Activated CD8-positive, alpha-beta memory T cell treated with anti-CD3 and anti-CD28 coated beads for 4 hours (primary cell): ENCODE results near the gene PPP2R1B.

ENCODE experiments used
- DNase-seq, 2 donors: peaks; one replicate each; pipeline ENCODE4 v3.0.0-alpha.2; 2020; ENCODE audit warnings: low read depth in 2 of 2

The PPP2R1B gene

DNA sequence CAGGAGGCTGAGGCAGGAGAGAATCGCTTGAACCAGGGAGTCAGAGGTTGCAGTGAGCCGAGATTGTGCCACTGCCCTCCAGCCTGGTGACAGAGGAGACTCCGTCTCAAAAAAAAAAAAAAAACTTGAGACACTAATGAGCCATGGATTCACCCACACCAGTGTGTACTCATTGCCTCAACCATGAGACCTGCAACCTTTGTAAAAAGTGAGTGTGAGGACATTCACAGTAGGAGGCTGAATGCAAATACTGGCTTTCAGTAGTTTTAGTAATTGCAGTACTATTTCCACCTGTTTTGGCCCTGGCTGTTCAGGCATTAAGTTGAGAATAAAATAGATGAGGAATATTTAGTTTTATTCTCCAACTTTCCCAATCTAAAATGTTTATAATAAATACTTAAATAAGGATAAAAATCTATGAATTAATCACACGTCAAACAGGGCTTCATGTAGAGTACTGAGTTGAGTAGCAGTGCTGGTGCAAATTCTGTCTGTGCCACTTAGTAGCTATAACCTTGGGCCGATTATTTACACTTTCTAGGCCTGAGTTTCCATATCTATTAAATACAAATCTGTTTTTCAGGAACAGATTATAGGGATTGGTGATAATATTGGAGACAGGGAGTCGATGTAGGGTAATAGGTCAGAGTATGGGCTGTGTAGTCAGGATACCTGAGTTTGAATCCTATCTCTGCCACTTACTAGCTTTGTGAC, 72.8 kb downstream of the PPP2R1B start:
- DNase-seq, result no peak

DNA sequence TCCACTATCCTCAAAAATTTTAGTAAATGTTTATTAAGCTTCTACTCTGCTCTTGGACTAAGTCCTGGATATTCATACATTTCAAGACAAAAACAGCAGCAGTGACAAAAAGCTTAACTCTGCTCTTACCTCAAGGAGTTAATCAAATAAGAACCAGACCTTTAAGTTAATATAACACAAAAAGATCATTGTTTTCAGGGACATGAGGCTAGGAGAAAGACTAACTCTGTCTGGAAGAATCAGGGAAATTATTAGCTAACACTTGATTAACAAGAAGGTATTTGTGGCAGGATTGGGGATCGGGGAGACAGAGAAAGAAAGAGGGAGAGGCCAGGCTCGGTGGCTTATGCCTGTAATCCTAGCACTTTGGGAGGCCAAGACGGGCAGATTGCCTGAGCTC, 74.4 kb downstream of the PPP2R1B start:
- DNase-seq, result no peak

- no peak for DNase-seq
Measured at GRCh38 chr11:111691176-111691575, 75.0 kb downstream of the PPP2R1B start.

DNA sequence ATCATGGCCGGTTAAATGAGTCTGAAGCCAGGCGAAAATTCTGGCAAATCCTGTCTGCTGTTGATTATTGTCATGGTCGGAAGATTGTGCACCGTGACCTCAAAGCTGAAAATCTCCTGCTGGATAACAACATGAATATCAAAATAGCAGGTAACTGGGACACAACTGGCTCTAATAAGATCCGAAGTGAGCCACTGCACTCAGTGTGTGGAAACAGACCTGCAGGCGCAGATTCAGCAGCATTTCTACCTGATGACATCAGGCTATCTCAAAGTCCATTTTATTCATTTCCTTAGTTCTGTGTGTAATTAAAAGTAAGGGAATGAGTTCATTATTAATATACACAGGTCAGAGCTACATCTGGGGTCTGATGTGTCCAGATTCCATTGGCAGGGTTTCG, 78.2 kb downstream of the PPP2R1B start:
- DNase-seq, result no peak

DNA sequence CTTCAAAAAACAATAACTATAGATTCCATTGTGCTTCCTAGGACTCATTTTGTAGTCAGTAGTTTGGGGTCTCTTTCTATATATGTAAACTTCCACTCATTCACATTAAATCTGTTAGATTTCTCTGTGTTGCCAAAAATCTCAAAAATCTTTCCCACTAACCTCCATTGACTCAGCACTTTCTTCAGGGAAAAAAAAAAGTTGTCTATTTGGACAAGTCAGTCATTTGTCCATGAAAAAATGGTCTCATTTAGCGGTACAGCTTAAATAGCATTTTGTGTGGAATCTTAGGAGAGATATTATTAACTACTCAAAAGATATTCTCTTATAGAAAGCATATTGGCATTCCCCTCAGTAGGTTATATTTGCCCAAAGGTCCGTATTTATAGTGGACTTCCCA, 81.9 kb downstream of the PPP2R1B start:
- no peak for DNase-seq

GRCh38 chr11:111683806-111684205, 82.4 kb downstream of the PPP2R1B start:
- no peak for DNase-seq

DNA sequence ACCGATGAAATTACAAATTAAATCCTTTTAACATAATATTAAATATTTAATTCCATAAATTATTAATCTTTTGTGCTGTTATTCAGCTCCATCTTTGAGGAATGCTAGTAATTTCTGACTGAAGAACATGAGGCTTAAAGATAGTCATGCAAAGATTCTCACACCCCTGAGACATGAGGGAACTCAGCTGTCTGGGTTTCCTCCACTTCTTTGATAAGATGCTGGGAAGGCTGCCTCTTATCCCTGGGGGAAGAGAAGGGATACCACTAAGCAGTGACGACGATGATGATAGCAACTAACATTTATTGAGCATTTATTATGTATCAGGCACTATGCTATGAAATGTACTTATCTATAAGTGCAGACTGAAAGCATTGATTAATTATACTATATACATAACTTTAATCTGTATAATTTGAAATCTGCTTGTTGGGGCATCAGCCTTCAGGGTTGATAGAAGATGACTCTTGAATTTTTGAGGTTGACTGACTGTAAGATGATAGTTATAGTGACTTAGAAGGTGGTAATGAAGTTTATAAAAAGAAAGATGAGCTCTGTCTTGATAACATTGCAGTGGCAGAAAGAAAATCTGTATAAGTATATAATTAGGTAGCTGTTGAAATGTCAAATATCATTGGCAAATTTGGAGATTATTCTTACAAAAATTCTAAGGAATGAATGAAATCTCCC, 85.6 kb downstream of the PPP2R1B start:
- no peak for DNase-seq
